ENCODE data around the gene ALDH4A1. TPM values are rescaled to one million over a fixed set of nuclear protein-coding genes. Genes with fewer than 3 reads are reported as not detected.
A peak's percentile ranks its signal among the peaks of the same experiment; 100 is the strongest.

Gene ALDH4A1
- 10 to 100 TPM in 1 of 2 donors, 1 to 10 TPM in 1; 9.3 to 12.7 TPM for total RNA-seq
- 1 to 10 TPM; 4.8 to 9.8 TPM for polyA plus RNA-seq
- long read RNA-seq, donor 1, transcript ALDH4A1-202 (15 exons, 3,363 nt): major isoform, 23 of 73 reads
- long read RNA-seq, donor 1, partial matches to known transcripts: 31 of 73 reads
- long read RNA-seq, donor 1, other reads (novel, unspliced or antisense): 17 of 73 reads
- long read RNA-seq, donor 2, partial matches to known transcripts: 2 of 8 reads
- long read RNA-seq, donor 2, other reads (novel, unspliced or antisense): 3 of 8 reads

- peaks cover 0 to 2% of the 10 kb centered on the region in 2 donors for H3K4me1 ChIP-seq (ENCODE audit: control insufficient read depth in 1 of 2, insufficient read depth in 2 of 2, low read length in 2 of 2)
- 0 to 1% methylated on average over 53 to 55 of the region's 55 CpGs for WGBS, 2 donors
- H3K36me3 ChIP-seq (ENCODE audit: control insufficient read depth in 1 of 2, insufficient read depth in 2 of 2, low read length in 1 of 2): no peaks in the 10 kb centered on the region
- peak; percentile 98 to 99 for DNase-seq
- peak within 1 kb of the TSS; percentile 12 to 71 for H3K27ac ChIP-seq (ENCODE audit: low read depth in 1 of 2, low read length in 2 of 2)
- no peaks in the 10 kb centered on the region for H3K9me3 ChIP-seq (ENCODE audit: control insufficient read depth, low read length)
- H3K4me3 ChIP-seq (ENCODE audit: low read length in 2 of 2): peak within 1 kb of the TSS; percentile 57 to 82
- intact Hi-C loops (cut with DNase I): loop anchor here (5.0 kb wide), 2 partner anchors 175 to 190 kb away; no protein-coding TSS in a partner anchor
- ATAC-seq (ENCODE audit: low FRiP score): peak; percentile 97
- no peaks in the 10 kb centered on the region for H3K27me3 ChIP-seq (ENCODE audit: control insufficient read depth in 1 of 2, insufficient read depth in 2 of 2, low read length in 1 of 2)
Measured at GRCh38 chr1:18902523-18903290, at the start of gene ALDH4A1. ALDH4A1 (minus strand) TSS chr1:18902555; CDS start chr1:18902523, 32 bp downstream.

GRCh38 chr1:18951818-18952391 is 49.5 kb upstream of the ALDH4A1 start:
- H3K27ac ChIP-seq (ENCODE audit: low read depth in 1 of 2, low read length in 2 of 2): peak overlapping the region; percentile 45 to 97
- H3K4me1 ChIP-seq (ENCODE audit: control insufficient read depth in 1 of 2, insufficient read depth in 2 of 2, low read length in 2 of 2): peaks cover 0 to 2% of the 10 kb centered on the region in 2 donors
- ATAC-seq (ENCODE audit: low FRiP score): no peak
- intact Hi-C loops (cut with DNase I): loop anchor here in 1 of 2 donors (5.0 kb wide), 1 partner anchor 45 kb away; no protein-coding TSS in a partner anchor
- H3K4me3 ChIP-seq (ENCODE audit: low read length in 2 of 2): no peak overlapping the region
- H3K9me3 ChIP-seq (ENCODE audit: control insufficient read depth, low read length): no peaks in the 10 kb centered on the region
- H3K27me3 ChIP-seq (ENCODE audit: control insufficient read depth in 1 of 2, insufficient read depth in 2 of 2, low read length in 1 of 2): no peaks in the 10 kb centered on the region
- WGBS, 2 donors: 26 to 27% methylated on average over 8 of the region's 8 CpGs
- no peak for DNase-seq
- H3K36me3 ChIP-seq (ENCODE audit: control insufficient read depth in 1 of 2, insufficient read depth in 2 of 2, low read length in 1 of 2): no peaks in the 10 kb centered on the region

GRCh38 chr1:18951416-18951815 is 49.1 kb upstream of the ALDH4A1 start:
- ATAC-seq (ENCODE audit: low FRiP score): no peak

GRCh38 chr1:18950401-18951026 is 48.2 kb upstream of the ALDH4A1 start:
- no peaks in the 10 kb centered on the region for H3K27me3 ChIP-seq (ENCODE audit: control insufficient read depth in 1 of 2, insufficient read depth in 2 of 2, low read length in 1 of 2)
- H3K36me3 ChIP-seq (ENCODE audit: control insufficient read depth in 1 of 2, insufficient read depth in 2 of 2, low read length in 1 of 2): no peaks in the 10 kb centered on the region
- peak overlapping the region; percentile 3 to 8 for H3K4me3 ChIP-seq (ENCODE audit: low read length in 2 of 2)
- 3 to 5% methylated on average over 19 of the region's 19 CpGs for WGBS, 2 donors
- peak overlapping the region; percentile 51 to 97 for H3K27ac ChIP-seq (ENCODE audit: low read depth in 1 of 2, low read length in 2 of 2)
- H3K4me1 ChIP-seq (ENCODE audit: control insufficient read depth in 1 of 2, insufficient read depth in 2 of 2, low read length in 2 of 2): peaks cover 0 to 2% of the 10 kb centered on the region in 2 donors
- ATAC-seq (ENCODE audit: low FRiP score): peak; percentile 77
- peak; percentile 86 to 92 for DNase-seq
- H3K9me3 ChIP-seq (ENCODE audit: control insufficient read depth, low read length): no peaks in the 10 kb centered on the region
- intact Hi-C loops (cut with DNase I): loop anchor here (1.0 to 5.0 kb wide), 2 partner anchors 24 to 43 kb away; no protein-coding TSS in a partner anchor

More at GRCh38 chr1:18951416-18951815, 49.1 kb upstream of the ALDH4A1 start:
- 41 to 43% methylated on average over 9 of the region's 9 CpGs for WGBS, 2 donors
- Histone ChIP-seq H3K27me3 (ENCODE audit: control insufficient read depth in 1 of 2, insufficient read depth in 2 of 2, low read length in 1 of 2) (no peaks in the 10 kb centered on the region), H3K36me3 (ENCODE audit: control insufficient read depth in 1 of 2, insufficient read depth in 2 of 2, low read length in 1 of 2) (no peaks in the 10 kb centered on the region), H3K9me3 (ENCODE audit: control insufficient read depth, low read length) (no peaks in the 10 kb centered on the region), H3K4me1 (ENCODE audit: control insufficient read depth in 1 of 2, insufficient read depth in 2 of 2, low read length in 2 of 2) (peaks cover 0 to 2% of the 10 kb centered on the region in 2 donors), H3K27ac (ENCODE audit: low read depth in 1 of 2, low read length in 2 of 2) (peak overlapping the region; percentile 45 to 97), H3K4me3 (ENCODE audit: low read length in 2 of 2) (no peak overlapping the region)
- intact Hi-C loops (cut with DNase I): loop anchor here in 1 of 2 donors (5.0 kb wide), 1 partner anchor 44 kb away; no protein-coding TSS in a partner anchor
- DNase-seq: no peak

- Histone ChIP-seq H3K27ac (ENCODE audit: low read depth in 1 of 2, low read length in 2 of 2) (peak overlapping the region; percentile 67 to 97), H3K4me3 (ENCODE audit: low read length in 2 of 2) (peak overlapping the region; percentile 3 to 8), H3K4me1 (ENCODE audit: control insufficient read depth in 1 of 2, insufficient read depth in 2 of 2, low read length in 2 of 2) (peaks cover 0 to 4% of the 10 kb centered on the region in 2 donors), H3K9me3 (ENCODE audit: control insufficient read depth, low read length) (no peaks in the 10 kb centered on the region), H3K36me3 (ENCODE audit: control insufficient read depth in 1 of 2, insufficient read depth in 2 of 2, low read length in 1 of 2) (no peaks in the 10 kb centered on the region), H3K27me3 (ENCODE audit: control insufficient read depth in 1 of 2, insufficient read depth in 2 of 2, low read length in 1 of 2) (no peaks in the 10 kb centered on the region)
- WGBS, 2 donors: 2 to 3% methylated on average over 22 of the region's 22 CpGs
- ATAC-seq (ENCODE audit: low FRiP score) (peak; percentile 65), DNase-seq (peak in 1 of 2 donors; percentile 70)
- intact Hi-C loops (cut with DNase I): loop anchor here (1.0 to 5.0 kb wide), 3 partner anchors 23 to 43 kb away; no protein-coding TSS in a partner anchor
Measured at GRCh38 chr1:18949686-18950400, 47.5 kb upstream of the ALDH4A1 start.

- no peaks in the 10 kb centered on the region for H3K27me3 ChIP-seq (ENCODE audit: control insufficient read depth in 1 of 2, insufficient read depth in 2 of 2, low read length in 1 of 2)
- 20% methylated on average over 23 of the region's 23 CpGs for WGBS, 2 donors
- peak; percentile 53 for ATAC-seq (ENCODE audit: low FRiP score)
- peaks cover 0 to 8% of the 10 kb centered on the region in 2 donors for H3K4me1 ChIP-seq (ENCODE audit: control insufficient read depth in 1 of 2, insufficient read depth in 2 of 2, low read length in 2 of 2)
- H3K27ac ChIP-seq (ENCODE audit: low read depth in 1 of 2, low read length in 2 of 2): peak overlapping the region; percentile 67 to 97
- peak; percentile 83 to 88 for DNase-seq
- no peaks in the 10 kb centered on the region for H3K9me3 ChIP-seq (ENCODE audit: control insufficient read depth, low read length)
- H3K4me3 ChIP-seq (ENCODE audit: low read length in 2 of 2): no peak overlapping the region
- no peaks in the 10 kb centered on the region for H3K36me3 ChIP-seq (ENCODE audit: control insufficient read depth in 1 of 2, insufficient read depth in 2 of 2, low read length in 1 of 2)
- intact Hi-C loops (cut with DNase I): loop anchor here in 1 of 2 donors (2.0 kb wide), 1 partner anchor 22 kb away; no protein-coding TSS in a partner anchor
Measured at GRCh38 chr1:18948913-18949685, 46.7 kb upstream of the ALDH4A1 start.

GRCh38 chr1:18948048-18948912 is 45.9 kb upstream of the ALDH4A1 start:
- Histone ChIP-seq H3K9me3 (ENCODE audit: control insufficient read depth, low read length) (no peaks in the 10 kb centered on the region), H3K36me3 (ENCODE audit: control insufficient read depth in 1 of 2, insufficient read depth in 2 of 2, low read length in 1 of 2) (no peaks in the 10 kb centered on the region), H3K4me1 (ENCODE audit: control insufficient read depth in 1 of 2, insufficient read depth in 2 of 2, low read length in 2 of 2) (peaks cover 0 to 8% of the 10 kb centered on the region in 2 donors), H3K4me3 (ENCODE audit: low read length in 2 of 2) (no peak overlapping the region), H3K27ac (ENCODE audit: low read depth in 1 of 2, low read length in 2 of 2) (peak overlapping the region; percentile 67 to 97), H3K27me3 (ENCODE audit: control insufficient read depth in 1 of 2, insufficient read depth in 2 of 2, low read length in 1 of 2) (no peaks in the 10 kb centered on the region)
- 38 to 41% methylated on average over 15 of the region's 15 CpGs for WGBS, 2 donors
- ATAC-seq (ENCODE audit: low FRiP score) (peak; percentile 23), DNase-seq (peak; percentile 80 to 82)
- intact Hi-C loops (cut with DNase I): loop anchor here in 1 of 2 donors (2.0 kb wide), 1 partner anchor 21 kb away; no protein-coding TSS in a partner anchor
